ENCODE data around the gene SRGAP3.

DNA sequence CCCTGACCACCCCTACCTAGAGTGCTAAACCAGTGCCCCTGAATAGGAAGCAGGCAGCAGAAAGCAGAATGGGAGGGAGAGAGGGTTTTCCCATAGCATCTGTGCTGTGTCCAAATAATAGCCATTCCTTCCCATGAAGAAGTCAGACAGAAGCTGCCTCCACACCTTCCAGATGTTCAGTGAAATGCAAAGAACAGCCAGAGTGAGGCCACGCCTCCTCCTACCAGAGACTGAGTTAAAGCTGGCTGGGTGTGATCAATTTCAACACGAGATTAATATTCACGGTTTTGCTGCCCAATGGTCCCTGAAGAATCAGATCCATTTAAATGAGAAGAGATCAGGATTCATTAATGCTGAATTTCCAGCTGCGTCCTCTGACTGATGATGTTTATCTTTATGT is 111.8 kb downstream of the SRGAP3 start:
- TF ChIP-seq, protein P1, sequence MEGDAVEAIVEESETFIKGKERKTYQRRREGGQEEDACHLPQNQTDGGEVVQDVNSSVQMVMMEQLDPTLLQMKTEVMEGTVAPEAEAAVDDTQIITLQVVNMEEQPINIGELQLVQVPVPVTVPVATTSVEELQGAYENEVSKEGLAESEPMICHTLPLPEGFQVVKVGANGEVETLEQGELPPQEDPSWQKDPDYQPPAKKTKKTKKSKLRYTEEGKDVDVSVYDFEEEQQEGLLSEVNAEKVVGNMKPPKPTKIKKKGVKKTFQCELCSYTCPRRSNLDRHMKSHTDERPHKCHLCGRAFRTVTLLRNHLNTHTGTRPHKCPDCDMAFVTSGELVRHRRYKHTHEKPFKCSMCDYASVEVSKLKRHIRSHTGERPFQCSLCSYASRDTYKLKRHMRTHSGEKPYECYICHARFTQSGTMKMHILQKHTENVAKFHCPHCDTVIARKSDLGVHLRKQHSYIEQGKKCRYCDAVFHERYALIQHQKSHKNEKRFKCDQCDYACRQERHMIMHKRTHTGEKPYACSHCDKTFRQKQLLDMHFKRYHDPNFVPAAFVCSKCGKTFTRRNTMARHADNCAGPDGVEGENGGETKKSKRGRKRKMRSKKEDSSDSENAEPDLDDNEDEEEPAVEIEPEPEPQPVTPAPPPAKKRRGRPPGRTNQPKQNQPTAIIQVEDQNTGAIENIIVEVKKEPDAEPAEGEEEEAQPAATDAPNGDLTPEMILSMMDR (IDR thresholded peaks at IDR 0.05 in 2 of 3, conservative IDR thresholded peaks at IDR 0.05 in 1 of 3; ENCODE audit: control insufficient read depth in 2 of 3, extremely low read depth in 1 of 3, insufficient read depth in 1 of 3, low read depth in 3 of 3, low read length in 3 of 3): no peak
- TF ChIP-seq GABPA (IDR thresholded peaks at IDR 0.05; ENCODE audit: low read depth): no peak
